ENCODE results near the gene TBC1D3B.
"Not testable (repeated sequence)": the region's sequence is repeated elsewhere in the genome, so short reads cannot be mapped to it uniquely, and the experiment has no call there.

DNA sequence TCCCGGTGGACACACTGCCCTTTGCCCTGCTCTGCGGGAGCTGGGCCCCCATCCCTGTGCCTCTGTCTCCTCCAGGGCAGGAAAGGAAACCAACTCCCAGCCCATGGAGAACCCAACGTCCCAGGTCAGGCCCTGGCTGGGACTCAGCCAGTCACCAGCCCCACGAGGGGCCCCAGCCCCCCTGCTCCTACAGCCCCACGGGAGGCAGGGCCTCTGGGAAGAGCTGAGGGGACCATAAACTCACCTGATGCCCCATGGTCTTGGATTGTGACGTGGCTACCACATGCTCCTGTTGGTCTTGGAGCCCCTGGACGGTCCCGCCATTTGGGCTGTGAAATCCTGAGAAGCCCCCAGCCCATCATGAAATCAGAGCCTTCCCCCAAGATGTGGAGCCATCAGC, 7.6 kb downstream of the TBC1D3B start:
- TF ChIP-seq EZH2 (IDR thresholded peaks at IDR 0.05; ENCODE audit: borderline replicate concordance, control insufficient read depth, low read depth, low read length); EP300 (IDR thresholded peaks at IDR 0.05; ENCODE audit: borderline replicate concordance in 1 of 2, control insufficient read depth in 1 of 2, low read depth in 2 of 2, low read length in 2 of 2); POLR2A (IDR thresholded peaks at IDR 0.05; ENCODE audit: low read depth, low read length): not testable (repeated sequence)
- TF ChIP-seq, protein P1, sequence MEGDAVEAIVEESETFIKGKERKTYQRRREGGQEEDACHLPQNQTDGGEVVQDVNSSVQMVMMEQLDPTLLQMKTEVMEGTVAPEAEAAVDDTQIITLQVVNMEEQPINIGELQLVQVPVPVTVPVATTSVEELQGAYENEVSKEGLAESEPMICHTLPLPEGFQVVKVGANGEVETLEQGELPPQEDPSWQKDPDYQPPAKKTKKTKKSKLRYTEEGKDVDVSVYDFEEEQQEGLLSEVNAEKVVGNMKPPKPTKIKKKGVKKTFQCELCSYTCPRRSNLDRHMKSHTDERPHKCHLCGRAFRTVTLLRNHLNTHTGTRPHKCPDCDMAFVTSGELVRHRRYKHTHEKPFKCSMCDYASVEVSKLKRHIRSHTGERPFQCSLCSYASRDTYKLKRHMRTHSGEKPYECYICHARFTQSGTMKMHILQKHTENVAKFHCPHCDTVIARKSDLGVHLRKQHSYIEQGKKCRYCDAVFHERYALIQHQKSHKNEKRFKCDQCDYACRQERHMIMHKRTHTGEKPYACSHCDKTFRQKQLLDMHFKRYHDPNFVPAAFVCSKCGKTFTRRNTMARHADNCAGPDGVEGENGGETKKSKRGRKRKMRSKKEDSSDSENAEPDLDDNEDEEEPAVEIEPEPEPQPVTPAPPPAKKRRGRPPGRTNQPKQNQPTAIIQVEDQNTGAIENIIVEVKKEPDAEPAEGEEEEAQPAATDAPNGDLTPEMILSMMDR (IDR thresholded peaks at IDR 0.05 in 2 of 3, conservative IDR thresholded peaks at IDR 0.05 in 1 of 3; ENCODE audit: control insufficient read depth in 2 of 3, extremely low read depth in 1 of 3, insufficient read depth in 1 of 3, low read depth in 3 of 3, low read length in 3 of 3) = not testable (repeated sequence)
